B cell (primary cell): Measurements from ENCODE around the gene ADAMTS20. TPM values are rescaled to one million over a fixed set of nuclear protein-coding genes. Genes with fewer than 3 reads are reported as not detected.

Source experiments
- ATAC-seq: fragments of 200-7000 bp; cut with Tn5 transposase; one replicate; pipeline ENCODE4 v1.10.0; 2021; ENCODE audit warnings: low read depth, mild to moderate bottlenecking, moderate number of reproducible peaks, moderate library complexity
- CTCF ChIA-PET: fragments of 350-600 bp; sonication (Branson Sonifier 250); formaldehyde crosslinking; loops from one replicate; lab custom pipeline; 2021; ENCODE audit warnings: antibody characterized with exemption, inconsistent platforms; lab: Charles Lee
- POLR2A ChIA-PET: fragments of 350-600 bp; sonication (Branson Sonifier 250); formaldehyde crosslinking; loops from one replicate; lab custom pipeline; 2021; ENCODE audit warnings: antibody characterized with exemption; lab: Charles Lee
- DNase-seq: peaks from one replicate; pipeline ENCODE4 v3.0.0; 2013
- H2AFZ ChIP-seq: 2 replicates; pipeline ENCODE4 v1.6.1; 2012; ENCODE audit warnings: mild to moderate bottlenecking, low read depth, low read length; ENCODE audit not compliant: insufficient read depth, poor library complexity, severe bottlenecking
- H3K27ac ChIP-seq, 2 donors: 1 replicate in 1 of 2; 2 replicates in 1 of 2; pipeline ENCODE4 v1.5.1; 2012 to 2013; ENCODE audit warnings: low read length in 2 of 2, mild to moderate bottlenecking in 2 of 2, moderate library complexity in 1 of 2
- H3K27me3 ChIP-seq, 4 experiments: fragments of 200-600 bp in 1 of 4; sonication (generic) in 1 of 4; replicated peaks in 1 of 4; 1 replicate in 2 of 4; 2 replicates in 2 of 4; pipeline versions ENCODE4 v1.6.1 to v1.7.0; 2013 to 2016; ENCODE audit warnings: low read length in 3 of 4, mild to moderate bottlenecking in 2 of 4, mixed read lengths in 1 of 4, moderate library complexity in 1 of 4; ENCODE audit not compliant: insufficient read depth in 4 of 4, control insufficient read depth in 3 of 4; ENCODE audit errors: control extremely low read depth in 1 of 4
- H3K36me3 ChIP-seq, 2 experiments: replicated peaks in 1 of 2; 1 replicate in 1 of 2; 2 replicates in 1 of 2; pipeline versions ENCODE4 v1.6.1 to v1.7.1; 2013; ENCODE audit warnings: low read length in 1 of 2; ENCODE audit not compliant: insufficient read depth in 2 of 2, control insufficient read depth in 1 of 2; ENCODE audit errors: control extremely low read depth in 1 of 2, extremely low read depth in 1 of 2
- H3K4me1 ChIP-seq, 2 donors: fragments of 200-600 bp in 1 of 2; sonication (generic) in 1 of 2; 1 replicate in 1 of 2; 2 replicates in 1 of 2; pipeline versions ENCODE4 v1.5.1 to v1.6.1; 2013 to 2017; ENCODE audit warnings: low read length in 2 of 2; ENCODE audit not compliant: control insufficient read depth in 2 of 2, insufficient read depth in 2 of 2
- H3K4me2 ChIP-seq: replicated peaks from 2 replicates; pipeline ENCODE3; 2012; ENCODE audit warnings: mild to moderate bottlenecking, low read depth, low read length; ENCODE audit not compliant: poor library complexity, severe bottlenecking
- H3K4me3 ChIP-seq, 5 experiments: fragments of 200-600 bp in 1 of 5; sonication (generic) in 1 of 5; 1 replicate in 3 of 5; 2 replicates in 2 of 5; pipeline versions ENCODE4 v1.5.1 to v1.7.0; 2011 to 2016; ENCODE audit warnings: low read length in 4 of 5, mild to moderate bottlenecking in 4 of 5, low read depth in 2 of 5, control low read depth in 1 of 5, moderate library complexity in 1 of 5; ENCODE audit not compliant: insufficient read depth in 1 of 5; ENCODE audit errors: control extremely low read depth in 1 of 5, extremely low read depth in 1 of 5
- H3K79me2 ChIP-seq: fragments of 200-600 bp; sonication (generic); one replicate; pipeline ENCODE4 v1.6.0; 2016; ENCODE audit warnings: low read length; ENCODE audit not compliant: control insufficient read depth, insufficient read depth
- H3K9ac ChIP-seq: fragments of 200-600 bp; sonication (generic); 2 replicates; pipeline ENCODE4 v1.6.1; 2017; ENCODE audit warnings: mild to moderate bottlenecking, low read length, moderate library complexity
- H3K9me3 ChIP-seq, 3 donors: one replicate each; pipeline versions ENCODE4 v1.6.1 to v1.7.1; 2013; ENCODE audit warnings: low read length in 2 of 3; ENCODE audit not compliant: control insufficient read depth in 2 of 3, insufficient read depth in 1 of 3; ENCODE audit errors: control extremely low read depth in 1 of 3
- H4K20me1 ChIP-seq: 2 replicates; pipeline ENCODE4 v1.6.0; 2012; ENCODE audit warnings: mild to moderate bottlenecking, low read length; ENCODE audit not compliant: insufficient read depth, control insufficient read depth, poor library complexity, severe bottlenecking
- H3K27ac Mint-ChIP-seq: one replicate; pipeline ENCODE4 v1.8.0; 2021; ENCODE audit warnings: mixed read lengths
- H3K27me3 Mint-ChIP-seq: one replicate; pipeline ENCODE4 v1.8.0; 2021; ENCODE audit warnings: mixed read lengths
- H3K4me1 Mint-ChIP-seq: one replicate; pipeline ENCODE4 v1.8.0; 2021; ENCODE audit warnings: mixed read lengths
- H3K4me3 Mint-ChIP-seq: one replicate; pipeline ENCODE4 v1.8.0; 2021; ENCODE audit warnings: mixed read lengths
- H3K9me3 Mint-ChIP-seq: one replicate; pipeline ENCODE4 v1.8.0; 2022; ENCODE audit warnings: mixed read lengths; ENCODE audit not compliant: insufficient read depth
- EZH2 ChIP-seq: IDR thresholded peaks from 2 replicates; pipeline ENCODE4 v1.6.1; 2012; ENCODE audit warnings: borderline replicate concordance, low read depth, mild to moderate bottlenecking, moderate library complexity, low read length; ENCODE audit not compliant: insufficient read depth, poor library complexity, severe bottlenecking
- WGBS: methylation state at CpG from one replicate; pipeline ENCODE4 v1.1.5; 2013; ENCODE audit warnings: missing lambda C conversion rate; ENCODE audit not compliant: insufficient coverage; 5-methylcytosine and 5-hydroxymethylcytosine counted together
- intact Hi-C: fragments of 100-400 bp; cut with micrococcal nuclease; formaldehyde crosslinking; loops from one replicate; pipeline ENCODE4 v1.10.0; 2022
- polyA plus RNA-seq: library from polyadenylated mRNA; depleted of rRNA; stranded (reverse); fragments of >200 nt; gene quantifications from 2 replicates; pipeline ENCODE4 v1.2.3, GENCODE V29; 2012
- total RNA-seq, 2 donors: library from RNA; stranded (reverse); fragments of 120-200 nt in 1 of 2; gene quantifications; 1 replicate in 1 of 2; 2 replicates in 1 of 2; pipeline versions ENCODE4 v1.2.3 to v1.2.4, GENCODE V29; 2013 to 2022
- TF ChIP-seq, protein P1 (sequence below): fragments of 200-600 bp; IDR thresholded peaks from one replicate; pipeline ENCODE4 v1.8.0; 2022; ENCODE audit warnings: antibody characterized with exemption, mild to moderate bottlenecking

The ADAMTS20 gene
- total and polyA plus RNA-seq, 2 donors (not counting 1 experiment from before 2014, with no cell fraction given) = not detected

DNA sequence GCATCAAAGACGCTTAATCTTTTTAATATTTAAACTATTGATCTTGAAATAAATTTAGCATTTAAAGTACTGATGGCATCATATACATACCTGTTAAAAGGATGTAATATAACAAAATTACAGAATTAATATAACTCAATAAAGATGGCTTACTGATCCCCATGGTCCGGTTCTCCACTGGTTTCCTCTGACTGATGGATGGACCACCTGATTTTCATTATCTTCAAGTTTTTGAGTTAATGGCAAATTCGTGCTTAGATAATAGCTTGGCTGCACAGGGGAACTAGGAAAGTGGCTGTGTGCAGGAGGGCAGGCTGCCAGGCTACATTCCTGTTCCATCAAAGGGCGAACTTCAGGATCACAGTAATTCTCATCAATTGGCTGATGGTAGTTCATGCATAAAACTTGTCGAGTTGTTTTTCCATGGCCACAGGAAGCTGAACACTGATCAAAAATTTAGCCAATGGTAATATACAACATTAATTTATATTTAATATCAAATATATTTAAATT is 123.9 kb downstream of the ADAMTS20 start:
- POLR2A ChIA-PET = no interaction called here
- 100% methylated on average over 1 of the region's 5 CpGs for WGBS

DNA sequence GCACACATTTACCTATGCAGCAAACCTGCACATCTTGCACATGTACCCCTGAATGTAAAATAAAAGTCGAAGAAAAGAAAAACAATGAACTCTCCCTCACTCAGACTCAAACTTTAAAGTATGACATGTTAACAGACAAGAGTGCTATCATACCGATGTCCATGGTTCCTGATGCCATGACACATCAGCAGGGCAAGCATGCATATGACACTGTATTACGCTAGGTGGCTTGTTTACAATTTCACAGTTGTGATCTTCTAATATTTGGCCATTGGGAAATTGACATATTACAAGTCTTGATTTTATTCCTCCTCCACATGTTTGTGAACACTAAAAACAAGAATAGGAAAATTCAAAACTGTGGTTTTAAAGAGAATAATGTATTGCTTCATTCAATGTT is 126.6 kb downstream of the ADAMTS20 start:
- H3K27ac ChIP-seq = no peak overlapping the region
- no peak overlapping the region for H3K9ac ChIP-seq
- H3K79me2 ChIP-seq = no peaks in the 10 kb centered on the region
- intact Hi-C loops = no loop called here
- no peak overlapping the region for H2AFZ ChIP-seq
- Mint-ChIP-seq H3K4me1 (no peaks in the 10 kb centered on the region), H3K27me3 (peaks cover 4% of the 10 kb centered on the region), H3K9me3 (no peaks in the 10 kb centered on the region), H3K27ac (no peak overlapping the region), H3K4me3 (no peak overlapping the region)
- no peak for DNase-seq
- no peak for ATAC-seq
- 100% methylated on average over 2 of the region's 3 CpGs for WGBS
- no peak overlapping the region for H3K4me3 ChIP-seq
- no peaks in the 10 kb centered on the region for H3K27me3 ChIP-seq
- H3K4me1 ChIP-seq = no peaks in the 10 kb centered on the region
- no peaks in the 10 kb centered on the region for H3K36me3 ChIP-seq
- CTCF ChIA-PET = no interaction called here
- no peak overlapping the region for H3K4me2 ChIP-seq
- no peaks in the 10 kb centered on the region for H4K20me1 ChIP-seq
- H3K9me3 ChIP-seq = no peaks in the 10 kb centered on the region
- POLR2A ChIA-PET = no interaction called here
- TF ChIP-seq, protein P1, sequence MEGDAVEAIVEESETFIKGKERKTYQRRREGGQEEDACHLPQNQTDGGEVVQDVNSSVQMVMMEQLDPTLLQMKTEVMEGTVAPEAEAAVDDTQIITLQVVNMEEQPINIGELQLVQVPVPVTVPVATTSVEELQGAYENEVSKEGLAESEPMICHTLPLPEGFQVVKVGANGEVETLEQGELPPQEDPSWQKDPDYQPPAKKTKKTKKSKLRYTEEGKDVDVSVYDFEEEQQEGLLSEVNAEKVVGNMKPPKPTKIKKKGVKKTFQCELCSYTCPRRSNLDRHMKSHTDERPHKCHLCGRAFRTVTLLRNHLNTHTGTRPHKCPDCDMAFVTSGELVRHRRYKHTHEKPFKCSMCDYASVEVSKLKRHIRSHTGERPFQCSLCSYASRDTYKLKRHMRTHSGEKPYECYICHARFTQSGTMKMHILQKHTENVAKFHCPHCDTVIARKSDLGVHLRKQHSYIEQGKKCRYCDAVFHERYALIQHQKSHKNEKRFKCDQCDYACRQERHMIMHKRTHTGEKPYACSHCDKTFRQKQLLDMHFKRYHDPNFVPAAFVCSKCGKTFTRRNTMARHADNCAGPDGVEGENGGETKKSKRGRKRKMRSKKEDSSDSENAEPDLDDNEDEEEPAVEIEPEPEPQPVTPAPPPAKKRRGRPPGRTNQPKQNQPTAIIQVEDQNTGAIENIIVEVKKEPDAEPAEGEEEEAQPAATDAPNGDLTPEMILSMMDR = no peak
- no peak for TF ChIP-seq EZH2

More for the DNA sequence above, 123.9 kb downstream of the ADAMTS20 start:
- no peaks in the 10 kb centered on the region for H3K4me1 ChIP-seq
- H3K9ac ChIP-seq = no peak overlapping the region
- DNase-seq = no peak
- no peak overlapping the region for H3K4me2 ChIP-seq
- H3K27me3 ChIP-seq = no peaks in the 10 kb centered on the region
- H3K9me3 Mint-ChIP-seq = no peaks in the 10 kb centered on the region
- H3K79me2 ChIP-seq = no peaks in the 10 kb centered on the region
- H3K4me3 ChIP-seq = no peak overlapping the region
- H3K27me3 Mint-ChIP-seq = peaks cover 4% of the 10 kb centered on the region
- no peak overlapping the region for H3K4me3 Mint-ChIP-seq
- no peak overlapping the region for H2AFZ ChIP-seq
- H3K27ac Mint-ChIP-seq = no peak overlapping the region
- CTCF ChIA-PET = no interaction called here
- intact Hi-C loops = no loop called here
- H3K27ac ChIP-seq = no peak overlapping the region
- no peak for ATAC-seq
- TF ChIP-seq, protein P1 = no peak
- TF ChIP-seq EZH2 = no peak
- H3K4me1 Mint-ChIP-seq = no peaks in the 10 kb centered on the region
- H3K9me3 ChIP-seq = no peaks in the 10 kb centered on the region
- no peaks in the 10 kb centered on the region for H3K36me3 ChIP-seq
- no peaks in the 10 kb centered on the region for H4K20me1 ChIP-seq
